Suprapubic skin (tissue), 4 donors: ENCODE data around the gene PDCD6IP. TPM values are rescaled to one million over a fixed set of nuclear protein-coding genes. Genes with fewer than 3 reads are reported as not detected.
"Not testable (repeated sequence)": the region's sequence is repeated elsewhere in the genome, so short reads cannot be mapped to it uniquely, and the experiment has no call there.

Experiments used
- DNase-seq, 2 donors: peaks; one replicate each; pipeline ENCODE4 v3.0.0-alpha.2; 2019; ENCODE audit warnings: low spot score in 2 of 2
- H3K27ac ChIP-seq: fragments of 200-600 bp; sonication (generic); one replicate; pipeline ENCODE4 v1.5.1; 2019
- H3K27me3 ChIP-seq: fragments of 200-600 bp; sonication (generic); one replicate; pipeline ENCODE4 v1.5.1; 2019
- H3K36me3 ChIP-seq: fragments of 200-600 bp; sonication (generic); one replicate; pipeline ENCODE4 v1.5.1; 2019
- H3K4me1 ChIP-seq: fragments of 200-600 bp; sonication (generic); one replicate; pipeline ENCODE4 v1.5.1; 2019
- H3K4me3 ChIP-seq: fragments of 200-600 bp; sonication (generic); one replicate; pipeline ENCODE4 v1.5.1; 2019; ENCODE audit warnings: mild to moderate bottlenecking
- H3K9me3 ChIP-seq: fragments of 200-600 bp; sonication (generic); one replicate; pipeline ENCODE4 v1.5.1; 2019
- CTCF ChIP-seq, 2 donors: fragments of 200-600 bp in 1 of 2; fragments of 450-650 bp in 1 of 2; sonication (generic) in 1 of 2; IDR thresholded peaks; one replicate each; pipeline ENCODE4 v1.5.1; 2016 to 2019; ENCODE audit warnings: antibody characterized with exemption in 2 of 2, mild to moderate bottlenecking in 1 of 2, moderate library complexity in 1 of 2
- EP300 ChIP-seq: sonication (generic); formaldehyde crosslinking; IDR thresholded peaks from one replicate; pipeline ENCODE4 v1.6.1; 2017; ENCODE audit warnings: antibody characterized with exemption
- POLR2A ChIP-seq, 2 donors: fragments of 450-650 bp; IDR thresholded peaks; one replicate each; pipeline ENCODE4 v1.6.1; 2017; ENCODE audit warnings: antibody characterized with exemption in 2 of 2, mild to moderate bottlenecking in 2 of 2, moderate library complexity in 2 of 2
- POLR2AphosphoS5 ChIP-seq, 3 donors: sonication (generic); formaldehyde crosslinking; IDR thresholded peaks; one replicate each; pipeline ENCODE4 v1.6.1; 2017; ENCODE audit warnings: antibody characterized with exemption in 3 of 3
- WGBS: methylation state at CpG from one replicate; pipeline ENCODE4 v1.1.5; 2018; 5-methylcytosine and 5-hydroxymethylcytosine counted together
- total RNA-seq, 4 donors: library from RNA; depleted of rRNA; stranded (reverse); fragments of >200 nt; gene quantifications; one replicate each; pipeline ENCODE4 v1.1.0, GENCODE V29; 2016

Gene PDCD6IP
- total RNA-seq, 4 donors from 2014 or later, result 117 to 174 (median 135) TPM

- no peaks in the 10 kb centered on the region for H3K4me1 ChIP-seq
- H3K27me3 ChIP-seq, result no peaks in the 10 kb centered on the region
- no peaks in the 10 kb centered on the region for H3K36me3 ChIP-seq
- TF ChIP-seq POLR2A (IDR thresholded peaks at IDR 0.05) (no peak), EP300 (no peak), POLR2AphosphoS5 (IDR thresholded peaks at IDR 0.05) (no peak), CTCF (IDR thresholded peaks at IDR 0.05) (no peak)
- no peak overlapping the region for H3K27ac ChIP-seq
- no peaks in the 10 kb centered on the region for H3K9me3 ChIP-seq
- 96% methylated on average over 3 of the region's 3 CpGs for WGBS
- DNase-seq, result no peak
- no peak overlapping the region for H3K4me3 ChIP-seq
These were observed 20.4 kb upstream of the PDCD6IP start for GRCh38 chr3:33777996-33778395.

DNA sequence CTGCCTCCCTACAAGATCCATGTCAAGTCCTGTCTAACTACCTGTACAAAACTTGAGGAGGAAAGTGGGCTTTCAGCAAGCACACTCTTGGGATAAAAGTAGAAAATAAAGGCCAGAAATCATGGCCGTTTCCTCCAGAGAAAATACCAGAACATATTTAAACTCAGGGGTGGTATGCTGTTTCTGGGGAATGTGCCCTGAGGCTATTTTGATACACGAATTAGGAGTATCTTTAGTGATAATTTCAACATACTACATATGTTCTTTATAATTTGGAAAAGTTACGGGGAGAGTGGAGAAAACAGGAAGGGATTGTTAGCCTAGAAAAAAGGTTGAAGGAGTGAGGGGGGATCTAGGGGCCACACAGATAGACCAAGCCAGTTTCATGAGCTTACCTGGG lies 18.7 kb upstream of the PDCD6IP start:
- Histone ChIP-seq H3K4me1 (no peaks in the 10 kb centered on the region), H3K9me3 (no peaks in the 10 kb centered on the region), H3K4me3 (no peak overlapping the region), H3K27ac (no peak overlapping the region), H3K36me3 (no peaks in the 10 kb centered on the region), H3K27me3 (no peaks in the 10 kb centered on the region)
- 45% methylated on average over 3 of the region's 3 CpGs for WGBS
- TF ChIP-seq POLR2AphosphoS5 (IDR thresholded peaks at IDR 0.05), result no peak
- no peak for TF ChIP-seq POLR2A (IDR thresholded peaks at IDR 0.05)
- TF ChIP-seq EP300, result no peak
- no peak for TF ChIP-seq CTCF (IDR thresholded peaks at IDR 0.05)
- DNase-seq, result no peak

DNA sequence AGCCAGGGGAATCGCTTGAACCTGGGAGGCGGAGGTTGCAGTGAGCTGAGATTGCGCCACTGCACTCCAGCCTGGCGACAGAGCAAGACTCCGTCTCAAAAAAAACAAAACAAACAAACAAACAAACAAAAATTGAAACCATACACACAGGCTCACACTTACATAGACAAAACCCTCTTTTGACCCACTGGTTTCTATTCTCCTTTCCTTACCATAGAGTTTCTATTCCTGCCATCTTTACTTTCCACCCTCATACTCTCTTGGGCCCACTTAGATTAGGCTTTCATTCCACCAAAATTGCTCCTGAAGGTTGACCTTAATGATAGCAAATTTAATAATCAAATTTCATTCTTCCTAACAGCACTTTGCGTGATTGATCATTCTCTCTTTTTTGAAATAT lies 17.0 kb upstream of the PDCD6IP start:
- not testable (repeated sequence) for H3K27me3 ChIP-seq, H3K4me1 ChIP-seq, H3K4me3 ChIP-seq, DNase-seq, H3K9me3 ChIP-seq, H3K36me3 ChIP-seq, H3K27ac ChIP-seq
- WGBS, result 89% methylated on average over 6 of the region's 6 CpGs

DNA sequence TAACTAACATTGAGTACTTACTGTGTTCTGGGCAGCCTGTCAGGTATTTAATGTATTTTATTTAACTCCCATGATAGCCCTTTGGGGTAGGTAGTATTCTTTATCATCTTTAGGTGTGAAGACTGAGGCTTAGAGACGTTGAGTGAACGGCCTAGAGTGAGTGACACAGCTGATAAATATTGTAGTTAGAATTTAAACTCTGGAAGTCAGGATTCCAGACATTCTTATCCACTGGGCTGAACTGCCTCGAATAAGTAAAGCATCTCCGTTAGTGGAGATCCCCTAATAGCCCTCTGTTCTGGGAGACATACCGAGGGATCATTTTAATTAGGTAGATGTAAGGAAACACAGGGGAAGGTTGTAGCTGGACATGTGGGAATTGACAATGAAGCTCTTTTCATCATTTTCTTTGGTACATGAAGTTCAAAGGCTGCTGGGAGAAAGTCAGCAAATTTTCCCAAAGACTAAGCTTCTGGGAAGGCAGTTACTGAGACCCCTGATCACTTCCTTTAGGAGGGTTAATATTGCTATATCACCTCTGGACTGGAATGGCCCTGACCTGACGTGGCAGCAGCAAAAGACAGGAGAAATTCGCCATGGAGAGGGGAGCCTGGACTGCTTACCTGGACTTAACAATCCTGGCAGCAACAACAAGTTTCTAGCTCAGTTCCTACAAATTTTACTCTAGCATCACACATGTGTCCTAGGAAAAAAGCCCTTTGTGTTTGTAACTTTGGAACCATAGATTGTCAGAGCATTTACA lies 11.7 kb upstream of the PDCD6IP start:
- no peak for TF ChIP-seq POLR2A (IDR thresholded peaks at IDR 0.05)
- TF ChIP-seq CTCF (IDR thresholded peaks at IDR 0.05), result no peak
- no peak for TF ChIP-seq POLR2AphosphoS5 (IDR thresholded peaks at IDR 0.05)
- no peak for TF ChIP-seq EP300
- H3K4me3 ChIP-seq, result peak overlapping the region; percentile 31
- H3K27me3 ChIP-seq, result no peaks in the 10 kb centered on the region
- peaks cover 5% of the 10 kb centered on the region for H3K4me1 ChIP-seq
- DNase-seq, result no peak
- H3K9me3 ChIP-seq, result no peaks in the 10 kb centered on the region
- H3K27ac ChIP-seq, result no peak overlapping the region
- H3K36me3 ChIP-seq, result no peaks in the 10 kb centered on the region
- WGBS, result 72% methylated on average over 7 of the region's 7 CpGs

GRCh38 chr3:33787328-33788009 lies 11.0 kb upstream of the PDCD6IP start:
- no peaks in the 10 kb centered on the region for H3K27me3 ChIP-seq
- no peaks in the 10 kb centered on the region for H3K36me3 ChIP-seq
- WGBS, result 10% methylated on average over 15 of the region's 15 CpGs
- TF ChIP-seq POLR2AphosphoS5 (IDR thresholded peaks at IDR 0.05), result no peak
- peak; percentile 31 to 74 for TF ChIP-seq CTCF (IDR thresholded peaks at IDR 0.05)
- TF ChIP-seq POLR2A (IDR thresholded peaks at IDR 0.05), result no peak
- no peak for TF ChIP-seq EP300
- H3K9me3 ChIP-seq, result no peaks in the 10 kb centered on the region
- H3K27ac ChIP-seq, result no peak overlapping the region
- peak overlapping the region; percentile 31 for H3K4me3 ChIP-seq
- peaks cover 5% of the 10 kb centered on the region for H3K4me1 ChIP-seq
- DNase-seq, result no peak
